CD4-positive, alpha-beta T cell (primary cell): ENCODE data around the gene TSSC4. TPM values are rescaled to one million over a fixed set of nuclear protein-coding genes. Genes with fewer than 3 reads are reported as not detected.

Experiments used
- ATAC-seq: fragments of 200-7000 bp; cut with Tn5 transposase; one replicate; pipeline ENCODE4 v1.10.0; 2022; ENCODE audit warnings: mild to moderate bottlenecking; ENCODE audit not compliant: poor library complexity
- CTCF ChIA-PET: fragments of 350-600 bp; sonication (Branson Sonifier 250); formaldehyde crosslinking; loops from one replicate; lab custom pipeline; 2021; ENCODE audit warnings: antibody characterized with exemption, inconsistent platforms; lab: Charles Lee
- POLR2A ChIA-PET: fragments of 350-600 bp; sonication (Branson Sonifier 250); formaldehyde crosslinking; loops from one replicate; lab custom pipeline; 2021; ENCODE audit warnings: antibody characterized with exemption, inconsistent platforms; lab: Charles Lee
- DNase-seq, 14 experiments: peaks; one replicate each; pipeline ENCODE4 v3.0.0-alpha.2; 2013 to 2020; ENCODE audit warnings: mixed read lengths in 2 of 14
- H3K27ac ChIP-seq, 2 donors: one replicate each; pipeline versions ENCODE4 v1.5.1 to v1.7.0; 2013; ENCODE audit warnings: low read length in 2 of 2, low read depth in 1 of 2, mild to moderate bottlenecking in 1 of 2
- H3K27me3 ChIP-seq, 2 experiments: 1 replicate in 1 of 2; 2 replicates in 1 of 2; pipeline versions ENCODE4 v1.6.1 to v1.7.0; 2013; ENCODE audit warnings: low read length in 2 of 2, control low read depth in 1 of 2, mild to moderate bottlenecking in 1 of 2, moderate library complexity in 1 of 2; ENCODE audit not compliant: insufficient read depth in 2 of 2, control insufficient read depth in 1 of 2
- H3K36me3 ChIP-seq: one replicate; pipeline ENCODE4 v1.6.1; 2013; ENCODE audit warnings: low read length, control low read depth; ENCODE audit not compliant: insufficient read depth
- H3K4me1 ChIP-seq: one replicate; pipeline ENCODE4 v1.6.1; 2013; ENCODE audit warnings: low read length, control low read depth; ENCODE audit not compliant: insufficient read depth
- H3K4me3 ChIP-seq: one replicate; pipeline ENCODE4 v1.5.1; 2013; ENCODE audit warnings: mild to moderate bottlenecking, low read length, moderate library complexity
- H3K9me3 ChIP-seq, 2 experiments: 1 replicate in 1 of 2; 2 replicates in 1 of 2; pipeline versions ENCODE4 v1.6.1 to v1.7.0; 2013; ENCODE audit warnings: low read length in 2 of 2, mild to moderate bottlenecking in 2 of 2, control low read depth in 1 of 2, moderate library complexity in 1 of 2; ENCODE audit not compliant: control insufficient read depth in 1 of 2, insufficient read depth in 1 of 2
- H3K27ac Mint-ChIP-seq: one replicate; pipeline ENCODE4 v1.8.0; 2020; ENCODE audit warnings: mixed read lengths
- H3K27me3 Mint-ChIP-seq: one replicate; pipeline ENCODE4 v1.8.0; 2021; ENCODE audit warnings: mixed read lengths
- H3K36me3 Mint-ChIP-seq: one replicate; pipeline ENCODE4 v1.8.0; 2021; ENCODE audit warnings: low read depth, mixed read lengths
- H3K4me1 Mint-ChIP-seq: one replicate; pipeline ENCODE4 v1.8.0; 2021; ENCODE audit warnings: low read depth, mixed read lengths
- H3K4me3 Mint-ChIP-seq: one replicate; pipeline ENCODE4 v1.8.0; 2020; ENCODE audit warnings: mild to moderate bottlenecking, mixed read lengths
- H3K9me3 Mint-ChIP-seq: one replicate; pipeline ENCODE4 v1.8.0; 2020; ENCODE audit warnings: mixed read lengths
- intact Hi-C, 2 experiments: fragments of 100-400 bp; cut with DNase I in 1 of 2; cut with micrococcal nuclease in 1 of 2; formaldehyde crosslinking; loops; one replicate each; pipeline versions ENCODE4 v1.15.1 to v1.9.0; 2023 to 2025; cut with DNase I, micrococcal nuclease
- total RNA-seq, 174 experiments: library from RNA in 2 of 174; stranded (reverse) in 2 of 174; gene quantifications; one replicate each; pipeline ENCODE4 v1.2.3 and lab custom pipeline; 2021 to 2026
- TF ChIP-seq, protein P1 (sequence below): fragments of 200-600 bp; IDR thresholded peaks from one replicate; pipeline ENCODE4 v1.8.0; 2022; ENCODE audit warnings: antibody characterized with exemption, mild to moderate bottlenecking

Gene TSSC4
- total RNA-seq, 2 experiments from 2014 or later, result 47.5 to 50.0 TPM

- Histone ChIP-seq H3K4me3 (no peak overlapping the region), H3K27me3 (no peaks in the 10 kb centered on the region), H3K9me3 (no peaks in the 10 kb centered on the region), H3K27ac (no peak overlapping the region), H3K4me1 (no peaks in the 10 kb centered on the region), H3K36me3 (no peaks in the 10 kb centered on the region)
- ChIA-PET CTCF (no interaction called here), POLR2A (no interaction called here)
- ATAC-seq, result no peak
- DNase-seq, result no peak
- no peaks in the 10 kb centered on the region for H3K36me3 Mint-ChIP-seq
- H3K4me3 Mint-ChIP-seq, result no peak overlapping the region
- no peaks in the 10 kb centered on the region for H3K4me1 Mint-ChIP-seq
- H3K9me3 Mint-ChIP-seq, result no peaks in the 10 kb centered on the region
- no peak overlapping the region for H3K27ac Mint-ChIP-seq
- intact Hi-C loops, result loop anchor here in 1 of 2 experiments (10.0 kb wide), 2 partner anchors 1015 to 1105 kb away; no protein-coding TSS in a partner anchor
- TF ChIP-seq, protein P1, sequence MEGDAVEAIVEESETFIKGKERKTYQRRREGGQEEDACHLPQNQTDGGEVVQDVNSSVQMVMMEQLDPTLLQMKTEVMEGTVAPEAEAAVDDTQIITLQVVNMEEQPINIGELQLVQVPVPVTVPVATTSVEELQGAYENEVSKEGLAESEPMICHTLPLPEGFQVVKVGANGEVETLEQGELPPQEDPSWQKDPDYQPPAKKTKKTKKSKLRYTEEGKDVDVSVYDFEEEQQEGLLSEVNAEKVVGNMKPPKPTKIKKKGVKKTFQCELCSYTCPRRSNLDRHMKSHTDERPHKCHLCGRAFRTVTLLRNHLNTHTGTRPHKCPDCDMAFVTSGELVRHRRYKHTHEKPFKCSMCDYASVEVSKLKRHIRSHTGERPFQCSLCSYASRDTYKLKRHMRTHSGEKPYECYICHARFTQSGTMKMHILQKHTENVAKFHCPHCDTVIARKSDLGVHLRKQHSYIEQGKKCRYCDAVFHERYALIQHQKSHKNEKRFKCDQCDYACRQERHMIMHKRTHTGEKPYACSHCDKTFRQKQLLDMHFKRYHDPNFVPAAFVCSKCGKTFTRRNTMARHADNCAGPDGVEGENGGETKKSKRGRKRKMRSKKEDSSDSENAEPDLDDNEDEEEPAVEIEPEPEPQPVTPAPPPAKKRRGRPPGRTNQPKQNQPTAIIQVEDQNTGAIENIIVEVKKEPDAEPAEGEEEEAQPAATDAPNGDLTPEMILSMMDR, result no peak
- no peaks in the 10 kb centered on the region for H3K27me3 Mint-ChIP-seq
Observed at GRCh38 chr11:2369896-2370295, 30.7 kb upstream of the TSSC4 start.

DNA sequence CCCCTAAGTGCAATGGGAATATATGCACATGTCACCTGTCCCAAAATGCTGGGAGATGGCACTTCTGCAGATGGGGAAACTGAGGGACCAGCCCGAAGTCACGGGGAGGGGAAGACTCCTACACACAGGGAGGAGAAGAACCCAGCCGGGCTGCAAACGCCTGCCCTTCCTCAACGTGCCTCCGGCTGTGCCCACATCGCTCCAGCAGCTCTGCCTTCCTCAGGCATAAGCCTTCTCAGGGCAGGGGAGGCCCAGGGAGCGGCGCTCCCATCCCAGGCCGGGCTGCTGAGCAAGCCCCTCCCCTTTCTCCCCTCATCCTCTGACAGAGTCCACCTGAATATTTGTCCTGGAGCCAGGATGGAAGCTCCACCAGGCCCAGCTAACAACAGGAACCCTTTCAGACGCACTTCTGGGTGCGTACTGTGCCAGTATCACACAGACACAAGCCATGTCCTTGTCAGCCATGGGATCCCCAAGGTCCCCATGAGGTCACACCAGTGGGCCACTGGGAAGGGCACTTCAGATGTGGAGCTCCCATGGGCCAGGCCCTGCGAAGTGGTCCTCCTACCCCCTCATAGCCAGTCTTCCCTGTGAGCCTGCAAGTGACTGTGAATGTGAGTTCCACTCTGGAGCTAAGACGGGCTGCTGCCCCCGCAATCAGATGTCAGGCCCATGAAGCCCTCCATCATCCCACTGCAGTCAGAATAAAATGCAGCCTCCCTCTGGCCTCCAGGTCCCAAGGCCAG lies 25.9 kb upstream of the TSSC4 start:
- Mint-ChIP-seq H3K27ac (no peak overlapping the region), H3K4me1 (peaks cover 9% of the 10 kb centered on the region), H3K9me3 (no peaks in the 10 kb centered on the region), H3K27me3 (no peaks in the 10 kb centered on the region), H3K4me3 (peak overlapping the region; percentile 83), H3K36me3 (no peaks in the 10 kb centered on the region)
- H3K27me3 ChIP-seq, result no peaks in the 10 kb centered on the region
- intact Hi-C loops, result loop anchor here in 1 of 2 experiments (2.0 to 10.0 kb wide), 4 partner anchors 70 to 1110 kb away; partner anchors contain the start of genes C11orf21, KCNQ1, TRPM5 and TSPAN32
- H3K4me3 ChIP-seq, result no peak overlapping the region
- peaks cover 23% of the 10 kb centered on the region for H3K4me1 ChIP-seq
- TF ChIP-seq, protein P1, result no peak
- CTCF ChIA-PET, result no interaction called here
- POLR2A ChIA-PET, result no interaction called here
- H3K9me3 ChIP-seq, result no peaks in the 10 kb centered on the region
- no peak overlapping the region for H3K27ac ChIP-seq
- DNase-seq (no peak), ATAC-seq (no peak)
- H3K36me3 ChIP-seq, result no peaks in the 10 kb centered on the region

DNA sequence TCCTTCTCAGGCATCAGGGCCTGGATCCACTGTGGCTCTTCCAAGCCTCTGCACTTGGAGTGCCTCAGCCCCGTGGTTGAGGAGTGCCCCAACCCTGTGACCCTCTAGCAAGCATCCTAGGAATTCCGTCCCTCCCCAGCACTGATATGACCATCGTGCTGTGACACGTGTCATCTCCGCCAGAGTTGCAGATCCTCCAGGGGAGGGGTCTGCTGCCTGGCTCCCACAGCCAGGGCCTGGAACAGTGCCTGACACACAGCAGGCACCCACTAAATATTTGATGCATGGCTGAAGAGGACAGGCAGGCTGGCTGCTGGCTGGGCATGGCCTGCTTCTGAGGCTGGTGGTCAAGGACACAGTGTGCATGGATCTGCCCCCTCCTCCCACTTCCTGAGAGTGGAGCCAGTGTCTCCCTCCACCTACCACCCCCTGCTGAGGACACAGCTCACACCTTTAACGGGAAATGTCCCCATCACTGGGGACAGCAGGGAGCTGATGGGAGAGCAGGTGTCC lies 25.2 kb upstream of the TSSC4 start:
- Mint-ChIP-seq H3K27ac (peak overlapping the region; percentile 55), H3K4me3 (peak overlapping the region; percentile 83), H3K4me1 (peaks cover 15% of the 10 kb centered on the region), H3K9me3 (no peaks in the 10 kb centered on the region), H3K36me3 (peaks cover 4% of the 10 kb centered on the region), H3K27me3 (no peaks in the 10 kb centered on the region)
- ATAC-seq (no peak), DNase-seq (no peak)
- Histone ChIP-seq H3K4me3 (no peak overlapping the region), H3K4me1 (peaks cover 31% of the 10 kb centered on the region), H3K36me3 (no peaks in the 10 kb centered on the region), H3K9me3 (no peaks in the 10 kb centered on the region), H3K27ac (no peak overlapping the region), H3K27me3 (no peaks in the 10 kb centered on the region)
- TF ChIP-seq, protein P1, result no peak
- ChIA-PET CTCF (no interaction called here), POLR2A (no interaction called here)
- intact Hi-C loops, result loop anchor here in 1 of 2 experiments (2.0 to 10.0 kb wide), 4 partner anchors 69 to 1111 kb away; partner anchors contain the start of genes C11orf21, KCNQ1, TRPM5 and TSPAN32
